Measurements from ENCODE around the gene RGS6. TPM values are rescaled to one million over a fixed set of nuclear protein-coding genes. Genes with fewer than 3 reads are reported as not detected.

RGS6 gene
- total and polyA plus RNA-seq, 4 donors: 0.06 to 5.3 (median 0.17) TPM; not detected in 1

- Histone ChIP-seq H3K9me3 (ENCODE audit: control insufficient read depth in 4 of 4, low read length in 3 of 4) (peaks cover 0 to 3% (median 0%) of the 10 kb centered on the region in 4 donors), H3K27ac (ENCODE audit: low read depth in 1 of 2, low read length in 2 of 2) (no peak overlapping the region), H3K9ac (ENCODE audit: low read depth in 1 of 2, low read length in 2 of 2) (no peak overlapping the region), H3K4me3 (ENCODE audit: low read depth in 1 of 3, low read length in 3 of 3) (no peak overlapping the region), H3K27me3 (ENCODE audit: control insufficient read depth in 4 of 4, insufficient read depth in 4 of 4, low read length in 3 of 4) (peaks cover 0 to 4% (median 0%) of the 10 kb centered on the region in 4 donors), H3K36me3 (ENCODE audit: control insufficient read depth in 4 of 4, insufficient read depth in 3 of 4, low read depth in 1 of 4, low read length in 3 of 4) (no peaks in the 10 kb centered on the region), H3K4me1 (ENCODE audit: control insufficient read depth in 4 of 4, insufficient read depth in 4 of 4, low read length in 3 of 4) (no peaks in the 10 kb centered on the region)
- WGBS: 68% methylated on average over 8 of the region's 8 CpGs
- TF ChIP-seq, protein P1, sequence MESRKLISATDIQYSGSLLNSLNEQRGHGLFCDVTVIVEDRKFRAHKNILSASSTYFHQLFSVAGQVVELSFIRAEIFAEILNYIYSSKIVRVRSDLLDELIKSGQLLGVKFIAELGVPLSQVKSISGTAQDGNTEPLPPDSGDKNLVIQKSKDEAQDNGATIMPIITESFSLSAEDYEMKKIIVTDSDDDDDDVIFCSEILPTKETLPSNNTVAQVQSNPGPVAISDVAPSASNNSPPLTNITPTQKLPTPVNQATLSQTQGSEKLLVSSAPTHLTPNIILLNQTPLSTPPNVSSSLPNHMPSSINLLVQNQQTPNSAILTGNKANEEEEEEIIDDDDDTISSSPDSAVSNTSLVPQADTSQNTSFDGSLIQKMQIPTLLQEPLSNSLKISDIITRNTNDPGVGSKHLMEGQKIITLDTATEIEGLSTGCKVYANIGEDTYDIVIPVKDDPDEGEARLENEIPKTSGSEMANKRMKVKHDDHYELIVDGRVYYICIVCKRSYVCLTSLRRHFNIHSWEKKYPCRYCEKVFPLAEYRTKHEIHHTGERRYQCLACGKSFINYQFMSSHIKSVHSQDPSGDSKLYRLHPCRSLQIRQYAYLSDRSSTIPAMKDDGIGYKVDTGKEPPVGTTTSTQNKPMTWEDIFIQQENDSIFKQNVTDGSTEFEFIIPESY (IDR thresholded peaks at IDR 0.05): no peak
- TF ChIP-seq YY1 (IDR thresholded peaks at IDR 0.05): no peak
- TF ChIP-seq SP1 (IDR thresholded peaks at IDR 0.05): no peak
- TF ChIP-seq JUND (IDR thresholded peaks at IDR 0.05): no peak
- no peak for TF ChIP-seq FOXA2 (IDR thresholded peaks at IDR 0.05)
- TF ChIP-seq FOXA1 (IDR thresholded peaks at IDR 0.05): no peak
- TF ChIP-seq TAF1 (conservative IDR thresholded peaks at IDR 0.05): no peak
- no peak for DNase-seq (ENCODE audit: low spot score)
Measured at GRCh38 chr14:72013721-72014345, 81.6 kb downstream of the RGS6 start.

DNA sequence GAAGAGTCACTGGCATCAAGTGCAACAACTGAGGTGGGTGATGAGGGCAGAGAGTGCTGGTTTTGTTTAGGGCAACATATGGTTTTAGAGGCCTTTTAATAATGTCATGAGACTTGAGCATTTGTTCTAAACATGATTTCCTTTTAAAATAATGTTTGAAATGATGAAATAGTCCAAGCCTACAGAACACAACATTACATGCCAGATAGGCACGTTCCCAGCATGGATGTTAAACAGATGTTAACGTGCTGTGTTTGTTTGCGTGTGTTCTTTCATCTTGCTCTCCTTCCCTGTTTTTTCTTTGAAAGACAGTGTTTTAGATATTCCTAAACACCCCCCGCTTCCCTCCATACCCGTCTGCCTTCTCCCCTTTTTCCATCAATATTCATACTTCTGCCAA, 82.3 kb downstream of the RGS6 start:
- WGBS: 85% methylated on average over 5 of the region's 5 CpGs

More for the DNA sequence above, 82.3 kb downstream of the RGS6 start:
- Histone ChIP-seq H3K9me3 (ENCODE audit: control insufficient read depth in 4 of 4, low read length in 3 of 4) (peaks cover 0 to 3% (median 0%) of the 10 kb centered on the region in 4 donors), H3K4me3 (ENCODE audit: low read depth in 1 of 3, low read length in 3 of 3) (no peak overlapping the region), H3K27ac (ENCODE audit: low read depth in 1 of 2, low read length in 2 of 2) (no peak overlapping the region), H3K27me3 (ENCODE audit: control insufficient read depth in 4 of 4, insufficient read depth in 4 of 4, low read length in 3 of 4) (peaks cover 0 to 4% (median 0%) of the 10 kb centered on the region in 4 donors), H3K9ac (ENCODE audit: low read depth in 1 of 2, low read length in 2 of 2) (no peak overlapping the region), H3K4me1 (ENCODE audit: control insufficient read depth in 4 of 4, insufficient read depth in 4 of 4, low read length in 3 of 4) (no peaks in the 10 kb centered on the region), H3K36me3 (ENCODE audit: control insufficient read depth in 4 of 4, insufficient read depth in 3 of 4, low read depth in 1 of 4, low read length in 3 of 4) (no peaks in the 10 kb centered on the region)
- TF ChIP-seq, protein P2, sequence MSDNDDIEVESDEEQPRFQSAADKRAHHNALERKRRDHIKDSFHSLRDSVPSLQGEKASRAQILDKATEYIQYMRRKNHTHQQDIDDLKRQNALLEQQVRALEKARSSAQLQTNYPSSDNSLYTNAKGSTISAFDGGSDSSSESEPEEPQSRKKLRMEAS (IDR thresholded peaks at IDR 0.05): no peak
- no peak for TF ChIP-seq HNF4G (IDR thresholded peaks at IDR 0.05)
- TF ChIP-seq FOXA2 (IDR thresholded peaks at IDR 0.05): no peak
- no peak for TF ChIP-seq CTCF (IDR thresholded peaks at IDR 0.05; ENCODE audit: low read depth, low read length, missing input control)
- no peak for TF ChIP-seq TAF1 (conservative IDR thresholded peaks at IDR 0.05)
- no peak for TF ChIP-seq NR2F2 (IDR thresholded peaks at IDR 0.05)
- TF ChIP-seq RXRA (IDR thresholded peaks at IDR 0.05): no peak
- TF ChIP-seq, protein P3, sequence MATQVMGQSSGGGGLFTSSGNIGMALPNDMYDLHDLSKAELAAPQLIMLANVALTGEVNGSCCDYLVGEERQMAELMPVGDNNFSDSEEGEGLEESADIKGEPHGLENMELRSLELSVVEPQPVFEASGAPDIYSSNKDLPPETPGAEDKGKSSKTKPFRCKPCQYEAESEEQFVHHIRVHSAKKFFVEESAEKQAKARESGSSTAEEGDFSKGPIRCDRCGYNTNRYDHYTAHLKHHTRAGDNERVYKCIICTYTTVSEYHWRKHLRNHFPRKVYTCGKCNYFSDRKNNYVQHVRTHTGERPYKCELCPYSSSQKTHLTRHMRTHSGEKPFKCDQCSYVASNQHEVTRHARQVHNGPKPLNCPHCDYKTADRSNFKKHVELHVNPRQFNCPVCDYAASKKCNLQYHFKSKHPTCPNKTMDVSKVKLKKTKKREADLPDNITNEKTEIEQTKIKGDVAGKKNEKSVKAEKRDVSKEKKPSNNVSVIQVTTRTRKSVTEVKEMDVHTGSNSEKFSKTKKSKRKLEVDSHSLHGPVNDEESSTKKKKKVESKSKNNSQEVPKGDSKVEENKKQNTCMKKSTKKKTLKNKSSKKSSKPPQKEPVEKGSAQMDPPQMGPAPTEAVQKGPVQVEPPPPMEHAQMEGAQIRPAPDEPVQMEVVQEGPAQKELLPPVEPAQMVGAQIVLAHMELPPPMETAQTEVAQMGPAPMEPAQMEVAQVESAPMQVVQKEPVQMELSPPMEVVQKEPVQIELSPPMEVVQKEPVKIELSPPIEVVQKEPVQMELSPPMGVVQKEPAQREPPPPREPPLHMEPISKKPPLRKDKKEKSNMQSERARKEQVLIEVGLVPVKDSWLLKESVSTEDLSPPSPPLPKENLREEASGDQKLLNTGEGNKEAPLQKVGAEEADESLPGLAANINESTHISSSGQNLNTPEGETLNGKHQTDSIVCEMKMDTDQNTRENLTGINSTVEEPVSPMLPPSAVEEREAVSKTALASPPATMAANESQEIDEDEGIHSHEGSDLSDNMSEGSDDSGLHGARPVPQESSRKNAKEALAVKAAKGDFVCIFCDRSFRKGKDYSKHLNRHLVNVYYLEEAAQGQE (IDR thresholded peaks at IDR 0.05): no peak
- TF ChIP-seq ATF3 (IDR thresholded peaks at IDR 0.05): no peak
- TF ChIP-seq, protein P1 (IDR thresholded peaks at IDR 0.05): no peak
- TF ChIP-seq EGR1 (IDR thresholded peaks at IDR 0.05; ENCODE audit: low read depth in 2 of 2): no peak
- TF ChIP-seq SP1 (IDR thresholded peaks at IDR 0.05): no peak
- no peak for TF ChIP-seq FOXA1 (IDR thresholded peaks at IDR 0.05)
- no peak for DNase-seq (ENCODE audit: low spot score)
